BLaER1 treated with 17β-estradiol and CSF1 and Interleukin-3, amounts not matched to agents 10 nM and 100 nM (cell line): ENCODE data around the gene PCCA.

Source experiments
- H3K27ac ChIP-seq, 11 experiments: shearing (Covaris generic); formaldehyde crosslinking; 2 replicates each; pipeline ENCODE4 v1.8.1; 2022
- H3K27me3 ChIP-seq, 11 experiments: shearing (Covaris generic); formaldehyde crosslinking; 2 replicates each; pipeline ENCODE4 v1.8.1; 2022
- H3K36me3 ChIP-seq, 11 experiments: shearing (Covaris generic); formaldehyde crosslinking; 2 replicates each; pipeline ENCODE4 v1.8.1; 2022
- H3K4me1 ChIP-seq, 10 experiments: shearing (Covaris generic); formaldehyde crosslinking; 2 replicates each; pipeline ENCODE4 v1.8.1; 2022
- H3K4me2 ChIP-seq, 11 experiments: shearing (Covaris generic); formaldehyde crosslinking; 2 replicates each; pipeline ENCODE4 v1.8.1; 2022
- H3K4me3 ChIP-seq, 10 experiments: shearing (Covaris generic); formaldehyde crosslinking; 2 replicates each; pipeline ENCODE4 v1.8.1; 2022
- H3K9ac ChIP-seq, 11 experiments: shearing (Covaris generic); formaldehyde crosslinking; 2 replicates each; pipeline ENCODE4 v1.8.1; 2022
- H3K9me3 ChIP-seq, 11 experiments: shearing (Covaris generic); formaldehyde crosslinking; replicated peaks in 1 of 11; 2 replicates each; pipeline ENCODE4 v1.8.1; 2022
- H4K20me1 ChIP-seq, 11 experiments: shearing (Covaris generic); formaldehyde crosslinking; 2 replicates each; pipeline ENCODE4 v1.8.1; 2022
- Cebpa-rat ChIP-seq, 11 experiments: shearing (Covaris generic); IDR thresholded peaks; 2 replicates each; pipeline ENCODE4 v1.8.1; 2022

Gene PCCA

GRCh38 chr13:100442095-100442832 is 353.4 kb downstream of the PCCA start:
- no peak overlapping the region for H3K4me2 ChIP-seq
- H3K27ac ChIP-seq, result no peak overlapping the region
- TF ChIP-seq Cebpa-rat (IDR thresholded peaks at IDR 0.05), result no peak

GRCh38 chr13:100443278-100443997 is 354.5 kb downstream of the PCCA start:
- H3K4me3 ChIP-seq, result no peak overlapping the region
- H3K27ac ChIP-seq, result no peak overlapping the region
- H3K4me2 ChIP-seq, result no peak overlapping the region
- H3K4me1 ChIP-seq, result peaks cover 0 to 4% (median 0%) of the 10 kb centered on the region in 10 experiments; a peak in 1 of 20 replicates
- peaks cover 0 to under 1% (median 0%) of the 10 kb centered on the region in 11 experiments; a peak in 3 of 22 replicates for H3K36me3 ChIP-seq
- no peak overlapping the region for H3K9ac ChIP-seq
- H3K9me3 ChIP-seq, result no peaks in the 10 kb centered on the region
- no peaks in the 10 kb centered on the region for H4K20me1 ChIP-seq
- no peak for TF ChIP-seq Cebpa-rat (IDR thresholded peaks at IDR 0.05)
- no peaks in the 10 kb centered on the region for H3K27me3 ChIP-seq

More at GRCh38 chr13:100442095-100442832, 353.4 kb downstream of the PCCA start:
- Histone ChIP-seq H3K27me3 (no peaks in the 10 kb centered on the region), H3K9ac (no peak overlapping the region), H3K36me3 (peaks cover 0 to 3% (median 0%) of the 10 kb centered on the region in 11 experiments; a peak in 2 of 22 replicates), H3K4me1 (peaks cover 0 to 4% (median 0%) of the 10 kb centered on the region in 10 experiments; a peak in 1 of 20 replicates), H3K9me3 (no peaks in the 10 kb centered on the region), H3K4me3 (no peak overlapping the region), H4K20me1 (no peaks in the 10 kb centered on the region)

- Histone ChIP-seq H3K36me3 (no peaks in the 10 kb centered on the region; a peak in 2 of 22 replicates), H3K27ac (no peak overlapping the region), H3K4me3 (no peak overlapping the region), H3K4me1 (peaks cover 0 to 4% (median 0%) of the 10 kb centered on the region in 10 experiments; a peak in 1 of 20 replicates), H3K27me3 (no peaks in the 10 kb centered on the region), H3K9me3 (no peaks in the 10 kb centered on the region), H4K20me1 (no peaks in the 10 kb centered on the region), H3K4me2 (no peak overlapping the region), H3K9ac (no peak overlapping the region)
- TF ChIP-seq Cebpa-rat (IDR thresholded peaks at IDR 0.05), result no peak
Measured at GRCh38 chr13:100443998-100444328, 355.1 kb downstream of the PCCA start.

- H3K27me3 ChIP-seq, result no peaks in the 10 kb centered on the region
- no peaks in the 10 kb centered on the region for H4K20me1 ChIP-seq
- no peaks in the 10 kb centered on the region for H3K4me1 ChIP-seq
- no peaks in the 10 kb centered on the region for H3K9me3 ChIP-seq
- peaks cover 0 to 3% (median 0%) of the 10 kb centered on the region in 11 experiments; a peak in 2 of 22 replicates for H3K36me3 ChIP-seq
- no peak overlapping the region for H3K4me2 ChIP-seq
- TF ChIP-seq Cebpa-rat (IDR thresholded peaks at IDR 0.05), result no peak
- H3K4me3 ChIP-seq, result no peak overlapping the region
- H3K27ac ChIP-seq, result no peak overlapping the region
- no peak overlapping the region for H3K9ac ChIP-seq
Measured at GRCh38 chr13:100447831-100448230, 358.9 kb downstream of the PCCA start.

- H3K9me3 ChIP-seq, result peaks cover 0 to 5% (median 0%) of the 10 kb centered on the region in 11 experiments; a peak in 1 of 22 replicates
- H3K36me3 ChIP-seq, result peaks cover 0 to 3% (median 0%) of the 10 kb centered on the region in 11 experiments; a peak in 1 of 22 replicates
- H3K9ac ChIP-seq, result no peak overlapping the region
- H3K27ac ChIP-seq, result no peak overlapping the region
- H3K27me3 ChIP-seq, result no peaks in the 10 kb centered on the region
- H4K20me1 ChIP-seq, result no peaks in the 10 kb centered on the region
- H3K4me3 ChIP-seq, result no peak overlapping the region
- no peak overlapping the region for H3K4me2 ChIP-seq
- TF ChIP-seq Cebpa-rat (IDR thresholded peaks at IDR 0.05), result no peak
- H3K4me1 ChIP-seq, result no peaks in the 10 kb centered on the region
Measured at GRCh38 chr13:100451923-100452322, 363.0 kb downstream of the PCCA start.

- no peak overlapping the region for H3K4me2 ChIP-seq
- no peak overlapping the region for H3K9ac ChIP-seq
- no peak overlapping the region for H3K27ac ChIP-seq
- H3K4me3 ChIP-seq, result no peak overlapping the region
- H3K27me3 ChIP-seq, result no peaks in the 10 kb centered on the region
- no peaks in the 10 kb centered on the region for H3K36me3 ChIP-seq
- H3K9me3 ChIP-seq, result peaks cover 0 to 12% (median 6%) of the 10 kb centered on the region in 11 experiments; a peak in 12 of 22 replicates
- TF ChIP-seq Cebpa-rat (IDR thresholded peaks at IDR 0.05), result no peak
- no peaks in the 10 kb centered on the region for H3K4me1 ChIP-seq
- no peaks in the 10 kb centered on the region for H4K20me1 ChIP-seq
Measured at GRCh38 chr13:100454876-100455275, 366.0 kb downstream of the PCCA start.

- H3K36me3 ChIP-seq, result no peaks in the 10 kb centered on the region
- TF ChIP-seq Cebpa-rat (IDR thresholded peaks at IDR 0.05), result no peak
- H3K4me2 ChIP-seq, result no peak overlapping the region
- no peaks in the 10 kb centered on the region for H3K27me3 ChIP-seq
- H4K20me1 ChIP-seq, result no peaks in the 10 kb centered on the region
- H3K27ac ChIP-seq, result no peak overlapping the region
- H3K9me3 ChIP-seq, result peaks cover 0 to 15% (median 6%) of the 10 kb centered on the region in 11 experiments; a peak in 12 of 22 replicates
- no peak overlapping the region for H3K9ac ChIP-seq
- peaks cover 0 to 6% (median 0%) of the 10 kb centered on the region in 10 experiments; a peak in 3 of 20 replicates for H3K4me1 ChIP-seq
- no peak overlapping the region for H3K4me3 ChIP-seq
Measured at GRCh38 chr13:100458673-100459072, 369.8 kb downstream of the PCCA start.

- no peaks in the 10 kb centered on the region for H4K20me1 ChIP-seq
- peaks cover 0 to 15% (median 6%) of the 10 kb centered on the region in 11 experiments; a peak in 12 of 22 replicates for H3K9me3 ChIP-seq
- no peak overlapping the region for H3K9ac ChIP-seq
- H3K4me3 ChIP-seq, result no peak overlapping the region
- no peak for TF ChIP-seq Cebpa-rat (IDR thresholded peaks at IDR 0.05)
- no peaks in the 10 kb centered on the region for H3K27me3 ChIP-seq
- no peak overlapping the region for H3K27ac ChIP-seq
- no peak overlapping the region for H3K4me2 ChIP-seq
- H3K4me1 ChIP-seq, result peaks cover 0 to 6% (median 0%) of the 10 kb centered on the region in 10 experiments; a peak in 3 of 20 replicates
- H3K36me3 ChIP-seq, result no peaks in the 10 kb centered on the region
Measured at GRCh38 chr13:100459747-100460146, 370.9 kb downstream of the PCCA start.

- no peaks in the 10 kb centered on the region for H4K20me1 ChIP-seq
- no peak overlapping the region for H3K4me3 ChIP-seq
- H3K4me1 ChIP-seq, result peaks cover 0 to 6% (median 0%) of the 10 kb centered on the region in 10 experiments; a peak in 3 of 20 replicates
- no peaks in the 10 kb centered on the region for H3K36me3 ChIP-seq
- H3K27me3 ChIP-seq, result no peaks in the 10 kb centered on the region
- H3K4me2 ChIP-seq, result no peak overlapping the region
- no peak overlapping the region for H3K27ac ChIP-seq
- no peak overlapping the region for H3K9ac ChIP-seq
- TF ChIP-seq Cebpa-rat (IDR thresholded peaks at IDR 0.05), result no peak
- peaks cover 0 to 15% (median 6%) of the 10 kb centered on the region in 11 experiments; a peak in 12 of 22 replicates for H3K9me3 ChIP-seq
Measured at GRCh38 chr13:100460266-100460665, 371.4 kb downstream of the PCCA start.
